Osteoblast (primary cell): Measurements from ENCODE around the gene PRR27. TPM values are rescaled to one million over a fixed set of nuclear protein-coding genes. Genes with fewer than 3 reads are reported as not detected.

ENCODE experiments used
- DNase-seq: peaks from one replicate; pipeline ENCODE4 v3.0.0; 2011; ENCODE audit warnings: low spot score, mixed read lengths; ENCODE audit not compliant: insufficient read length; ENCODE audit errors: missing footprints
- H2AFZ ChIP-seq: 2 replicates; pipeline ENCODE4 v1.6.0; 2011; ENCODE audit warnings: mild to moderate bottlenecking, low read length
- H3K27ac ChIP-seq: 2 replicates; pipeline ENCODE4 v1.5.1; 2011; ENCODE audit warnings: mild to moderate bottlenecking, low read depth, low read length, moderate library complexity
- H3K27me3 ChIP-seq: 2 replicates; pipeline ENCODE4 v1.6.0; 2012; ENCODE audit warnings: mild to moderate bottlenecking, control low read depth, inconsistent platforms, low read length, moderate library complexity; ENCODE audit not compliant: insufficient read depth
- H3K36me3 ChIP-seq: 2 replicates; pipeline ENCODE4 v1.5.1; 2011; ENCODE audit warnings: mild to moderate bottlenecking, low read length, control low read depth, moderate library complexity; ENCODE audit not compliant: insufficient read depth
- H3K4me1 ChIP-seq: 2 replicates; pipeline ENCODE4 v1.5.1; 2011; ENCODE audit warnings: mild to moderate bottlenecking, low read length, control low read depth, moderate library complexity; ENCODE audit not compliant: insufficient read depth
- H3K4me2 ChIP-seq: 2 replicates; pipeline ENCODE4 v1.6.0; 2011; ENCODE audit warnings: mild to moderate bottlenecking, low read length; ENCODE audit not compliant: insufficient read depth
- H3K4me3 ChIP-seq: fragments of 200-600 bp; sonication (generic); 3 replicates; pipeline ENCODE4 v1.5.1; 2012; ENCODE audit warnings: mild to moderate bottlenecking, low read length, inconsistent platforms; ENCODE audit not compliant: insufficient read depth
- H3K79me2 ChIP-seq: 2 replicates; pipeline ENCODE4 v1.6.0; 2012; ENCODE audit warnings: mild to moderate bottlenecking, low read length, control low read depth, inconsistent platforms; ENCODE audit not compliant: insufficient read depth
- H3K9me3 ChIP-seq: 2 replicates; pipeline ENCODE4 v1.5.1; 2011; ENCODE audit warnings: low read depth, low read length, control low read depth
- H4K20me1 ChIP-seq: 2 replicates; pipeline ENCODE4 v1.6.0; 2012; ENCODE audit warnings: mild to moderate bottlenecking, low read length, control low read depth; ENCODE audit not compliant: insufficient read depth
- CTCF ChIP-seq: IDR thresholded peaks from 2 replicates; pipeline ENCODE4 v1.5.1; 2011; ENCODE audit warnings: mild to moderate bottlenecking, low read depth, low read length, moderate library complexity; ENCODE audit errors: extremely low read depth
- total RNA-seq: library from RNA; depleted of rRNA; stranded (reverse); fragments of >200 nt; gene quantifications from 2 replicates; pipeline ENCODE4 v1.2.3, GENCODE V29; 2012

PRR27 gene
- total RNA-seq, 1 donor: not detected

- no peak for TF ChIP-seq CTCF
- Histone ChIP-seq H3K4me1 (no peaks in the 10 kb centered on the region), H3K27ac (no peak overlapping the region), H3K36me3 (no peaks in the 10 kb centered on the region), H3K79me2 (no peaks in the 10 kb centered on the region), H3K4me2 (no peak overlapping the region), H3K27me3 (no peaks in the 10 kb centered on the region), H3K9me3 (no peaks in the 10 kb centered on the region), H2AFZ (no peak overlapping the region), H4K20me1 (no peaks in the 10 kb centered on the region), H3K4me3 (no peak overlapping the region)
- no peak for DNase-seq
Observed at GRCh38 chr4:70152088-70152487, 1.9 kb upstream of the PRR27 start.

- DNase-seq: no peak
- TF ChIP-seq CTCF: no peak
- Histone ChIP-seq H2AFZ (no peak overlapping the region), H3K27me3 (no peaks in the 10 kb centered on the region), H3K27ac (no peak overlapping the region), H4K20me1 (no peaks in the 10 kb centered on the region), H3K9me3 (no peaks in the 10 kb centered on the region), H3K4me3 (no peak overlapping the region), H3K4me2 (no peak overlapping the region), H3K79me2 (no peaks in the 10 kb centered on the region), H3K36me3 (no peaks in the 10 kb centered on the region), H3K4me1 (no peaks in the 10 kb centered on the region)
Observed at GRCh38 chr4:70158576-70158975, 4.5 kb downstream of the PRR27 start.

- H3K4me2 ChIP-seq: no peak overlapping the region
- no peak for TF ChIP-seq CTCF
- no peaks in the 10 kb centered on the region for H3K27me3 ChIP-seq
- no peaks in the 10 kb centered on the region for H3K36me3 ChIP-seq
- DNase-seq: no peak
- H4K20me1 ChIP-seq: no peaks in the 10 kb centered on the region
- no peaks in the 10 kb centered on the region for H3K79me2 ChIP-seq
- no peaks in the 10 kb centered on the region for H3K4me1 ChIP-seq
- H3K9me3 ChIP-seq: no peaks in the 10 kb centered on the region
- no peak overlapping the region for H3K4me3 ChIP-seq
- no peak overlapping the region for H2AFZ ChIP-seq
- H3K27ac ChIP-seq: no peak overlapping the region
Observed at GRCh38 chr4:70177090-70177489, 23.1 kb downstream of the PRR27 start.

- DNase-seq: no peak
- Histone ChIP-seq H3K27ac (no peak overlapping the region), H3K4me1 (no peaks in the 10 kb centered on the region), H3K27me3 (no peaks in the 10 kb centered on the region), H3K36me3 (no peaks in the 10 kb centered on the region), H3K79me2 (no peaks in the 10 kb centered on the region), H4K20me1 (no peaks in the 10 kb centered on the region), H3K4me3 (no peak overlapping the region), H3K9me3 (no peaks in the 10 kb centered on the region), H3K4me2 (no peak overlapping the region), H2AFZ (no peak overlapping the region)
- TF ChIP-seq CTCF: no peak
Observed at GRCh38 chr4:70178075-70178660, 24.1 kb downstream of the PRR27 start.
